Left lung (tissue), 10 donors: Measurements from ENCODE around the gene FJX1. TPM values are rescaled to one million over a fixed set of nuclear protein-coding genes. Genes with fewer than 3 reads are reported as not detected.
A peak's percentile ranks its signal among the peaks of the same experiment; 100 is the strongest.

Experiments
- ATAC-seq: fragments of 200-7000 bp; cut with Tn5 transposase; one replicate; pipeline ENCODE4 v1.9.1; 2020; ENCODE audit warnings: moderate library complexity
- DNase-seq, 4 donors: peaks; one replicate each; pipeline ENCODE4 v3.0.0-alpha.2; 2013 to 2020
- H3K27ac ChIP-seq, 2 donors: fragments of 200-600 bp; sonication (generic) in 1 of 2; one replicate each; pipeline versions ENCODE4 v1.5.0 to v1.8.0; 2020 to 2021
- H3K27me3 ChIP-seq, 2 donors: fragments of 200-600 bp; sonication (generic) in 1 of 2; one replicate each; pipeline versions ENCODE4 v1.5.0 to v1.8.0; 2020 to 2021
- H3K36me3 ChIP-seq, 2 donors: fragments of 200-600 bp; sonication (generic) in 1 of 2; one replicate each; pipeline versions ENCODE4 v1.5.0 to v1.8.0; 2020 to 2021
- H3K4me1 ChIP-seq, 2 donors: fragments of 200-600 bp; one replicate each; pipeline ENCODE4 v1.8.0; 2021
- H3K4me3 ChIP-seq, 2 donors: fragments of 200-600 bp; sonication (generic) in 1 of 2; one replicate each; pipeline versions ENCODE4 v1.5.0 to v1.8.0; 2020 to 2021; ENCODE audit warnings: mild to moderate bottlenecking in 1 of 2
- H3K9me3 ChIP-seq, 2 donors: fragments of 200-600 bp; sonication (generic) in 1 of 2; one replicate each; pipeline versions ENCODE4 v1.5.0 to v1.8.0; 2020 to 2021
- intact Hi-C, 2 donors: fragments of 100-400 bp; cut with DNase I; formaldehyde crosslinking; loops; one replicate each; pipeline versions ENCODE4 v1.11.2 to v1.14.2; 2022
- polyA plus RNA-seq, 6 donors: library from polyadenylated mRNA; unstranded; fragments of 120-200 nt; gene quantifications; one replicate each; pipeline ENCODE4 v1.2.1, GENCODE V29; 2013; ENCODE audit not compliant: insufficient read length in 6 of 6
- total RNA-seq, 2 donors: library from RNA; stranded (reverse); fragmentation: NEBNext Ultra II Directional; extraction: Animal tissue kit (Norgen Biotek cat#: 25700); gene quantifications; one replicate each; pipeline ENCODE4 v1.2.1, GENCODE V29; 2021
- TF ChIP-seq, protein P1 (sequence below), 2 donors: fragments of 200-600 bp; sonication (generic) in 1 of 2; IDR thresholded peaks; one replicate each; pipeline versions ENCODE4 v1.5.0 to v1.8.0; 2021; ENCODE audit warnings: antibody characterized with exemption in 2 of 2
- donor health status: DM: no; HTN: yes; CAD: no.
- donor health status: DM: no; HTN: no; CAD: no.

The FJX1 gene
- total and polyA plus RNA-seq, 8 donors = 3.9 to 6.6 (median 5.0) TPM

DNA sequence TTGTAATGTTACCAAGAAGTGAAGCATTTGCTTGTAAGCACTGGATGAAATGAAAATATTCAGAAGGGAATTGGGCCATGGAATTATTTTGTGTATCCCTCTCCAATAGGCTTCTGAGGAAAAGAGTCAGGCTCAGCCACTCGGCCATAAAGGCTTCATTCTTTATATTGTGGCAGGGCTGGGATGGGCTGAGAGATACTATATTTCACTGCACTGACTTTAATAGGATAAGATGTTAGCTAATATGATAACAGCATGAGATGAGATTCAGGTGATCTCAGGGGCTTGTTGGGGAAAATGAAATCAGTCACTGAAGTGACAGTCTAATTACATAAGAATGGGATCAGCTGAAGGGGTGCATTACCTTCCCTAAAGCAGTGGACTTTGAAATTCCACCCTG is 37.0 kb downstream of the FJX1 start:
- H3K4me1 ChIP-seq = no peaks in the 10 kb centered on the region
- DNase-seq (no peak), ATAC-seq (no peak)
- peaks cover 7 to 17% of the 10 kb centered on the region in 2 donors for H3K27me3 ChIP-seq
- intact Hi-C loops = no loop called here
- H3K9me3 ChIP-seq = no peaks in the 10 kb centered on the region
- H3K36me3 ChIP-seq = no peaks in the 10 kb centered on the region
- no peak overlapping the region for H3K4me3 ChIP-seq
- H3K27ac ChIP-seq = no peak overlapping the region
- TF ChIP-seq, protein P1, sequence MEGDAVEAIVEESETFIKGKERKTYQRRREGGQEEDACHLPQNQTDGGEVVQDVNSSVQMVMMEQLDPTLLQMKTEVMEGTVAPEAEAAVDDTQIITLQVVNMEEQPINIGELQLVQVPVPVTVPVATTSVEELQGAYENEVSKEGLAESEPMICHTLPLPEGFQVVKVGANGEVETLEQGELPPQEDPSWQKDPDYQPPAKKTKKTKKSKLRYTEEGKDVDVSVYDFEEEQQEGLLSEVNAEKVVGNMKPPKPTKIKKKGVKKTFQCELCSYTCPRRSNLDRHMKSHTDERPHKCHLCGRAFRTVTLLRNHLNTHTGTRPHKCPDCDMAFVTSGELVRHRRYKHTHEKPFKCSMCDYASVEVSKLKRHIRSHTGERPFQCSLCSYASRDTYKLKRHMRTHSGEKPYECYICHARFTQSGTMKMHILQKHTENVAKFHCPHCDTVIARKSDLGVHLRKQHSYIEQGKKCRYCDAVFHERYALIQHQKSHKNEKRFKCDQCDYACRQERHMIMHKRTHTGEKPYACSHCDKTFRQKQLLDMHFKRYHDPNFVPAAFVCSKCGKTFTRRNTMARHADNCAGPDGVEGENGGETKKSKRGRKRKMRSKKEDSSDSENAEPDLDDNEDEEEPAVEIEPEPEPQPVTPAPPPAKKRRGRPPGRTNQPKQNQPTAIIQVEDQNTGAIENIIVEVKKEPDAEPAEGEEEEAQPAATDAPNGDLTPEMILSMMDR (IDR thresholded peaks at IDR 0.05) = no peak

DNA sequence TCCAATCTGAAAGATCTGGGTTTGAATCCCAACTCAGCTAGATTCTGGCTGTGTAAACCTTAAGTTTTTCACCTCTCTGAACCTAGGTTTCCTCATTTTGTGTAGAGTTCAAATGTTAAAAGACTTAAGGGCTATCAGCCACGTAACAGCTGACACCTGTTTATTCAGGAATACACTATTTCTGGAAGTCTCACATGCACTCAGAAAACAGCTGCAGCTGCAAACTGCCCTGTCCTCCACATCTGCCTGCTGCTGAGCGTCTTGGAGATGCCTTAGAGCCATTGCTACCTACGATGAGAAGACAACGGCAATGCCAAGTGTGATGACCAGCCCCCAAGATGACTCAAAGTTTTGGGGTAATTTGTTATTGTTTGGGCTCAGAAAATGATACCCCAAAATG is 37.6 kb downstream of the FJX1 start:
- TF ChIP-seq, protein P1 (IDR thresholded peaks at IDR 0.05) = no peak
- DNase-seq = no peak
- H3K27ac ChIP-seq = no peak overlapping the region
- intact Hi-C loops = no loop called here
- no peak overlapping the region for H3K4me3 ChIP-seq
- no peaks in the 10 kb centered on the region for H3K36me3 ChIP-seq
- H3K27me3 ChIP-seq = peaks cover 7 to 17% of the 10 kb centered on the region in 2 donors
- no peak for ATAC-seq
- no peaks in the 10 kb centered on the region for H3K9me3 ChIP-seq
- H3K4me1 ChIP-seq = no peaks in the 10 kb centered on the region

DNA sequence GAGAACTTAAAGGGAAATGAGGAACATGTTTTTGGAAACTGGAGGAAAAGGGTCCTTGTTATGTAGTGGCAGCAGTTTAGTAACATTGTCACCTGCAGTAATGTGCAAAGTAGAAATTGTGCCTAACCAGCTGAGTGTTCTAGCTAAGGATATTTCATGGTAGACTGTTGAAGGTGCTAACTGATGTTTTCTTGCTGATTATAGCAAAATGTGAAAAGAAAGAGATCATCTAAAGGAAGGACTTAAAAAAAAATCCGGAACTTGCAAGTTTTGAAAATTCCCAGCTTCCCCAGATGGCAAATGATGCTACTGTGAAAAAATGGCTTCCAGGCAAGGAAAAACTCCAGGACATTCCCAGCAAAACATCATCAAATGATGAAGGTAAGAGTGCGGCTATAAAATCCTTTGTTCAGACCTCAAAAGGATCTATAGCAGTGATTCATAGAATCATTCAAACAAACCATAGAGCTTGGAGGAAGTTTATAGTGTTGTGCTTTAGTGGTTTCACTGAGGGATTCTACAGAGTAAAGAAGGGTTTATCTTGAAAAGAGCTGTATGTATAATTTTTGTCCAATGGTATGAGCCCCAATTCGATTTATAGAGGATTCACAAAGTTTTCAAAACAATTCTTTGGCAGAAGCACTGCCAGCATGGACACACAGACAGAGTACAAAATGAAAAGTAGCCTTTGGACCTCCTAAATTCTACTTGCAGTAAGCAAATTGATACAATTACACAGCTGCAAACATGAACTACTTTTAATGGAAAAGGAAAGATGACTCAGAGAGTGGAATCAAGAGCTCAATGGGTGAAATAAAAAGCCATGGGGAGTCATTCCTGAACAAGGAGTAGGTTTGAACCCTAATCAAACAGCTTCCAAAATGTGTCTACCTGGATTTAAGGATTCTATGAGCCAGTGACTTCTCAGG is 40.0 kb downstream of the FJX1 start:
- no peak for DNase-seq
- no peak for ATAC-seq
- Histone ChIP-seq H3K4me1 (peaks cover 3 to 12% of the 10 kb centered on the region in 2 donors), H3K27me3 (peaks cover 7 to 17% of the 10 kb centered on the region in 2 donors), H3K9me3 (no peaks in the 10 kb centered on the region), H3K36me3 (no peaks in the 10 kb centered on the region), H3K4me3 (no peak overlapping the region), H3K27ac (no peak overlapping the region)
- intact Hi-C loops = no loop called here
- TF ChIP-seq, protein P1 (IDR thresholded peaks at IDR 0.05) = no peak

DNA sequence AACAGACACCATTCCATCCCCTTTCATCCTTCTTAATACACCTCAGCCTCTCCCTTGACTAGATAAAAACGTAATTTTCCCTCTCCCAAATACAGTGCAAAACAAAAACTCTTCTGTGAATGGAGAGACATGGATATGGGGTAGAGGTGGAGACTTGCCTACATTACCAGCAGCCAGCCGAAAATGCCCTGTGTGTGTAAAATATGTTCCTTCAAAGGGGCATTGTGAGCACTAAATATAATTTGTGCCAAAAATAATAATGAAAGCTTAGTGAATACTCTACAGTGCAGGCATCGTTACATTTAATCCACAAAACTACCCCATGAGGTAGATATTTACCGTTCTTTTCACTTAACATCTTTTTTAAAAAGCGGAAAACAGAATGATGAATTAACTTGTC is 43.3 kb downstream of the FJX1 start:
- Histone ChIP-seq H3K27ac (peak overlapping the region; percentile 94 to 98), H3K4me3 (peak overlapping the region; percentile 58 to 84), H3K9me3 (peaks cover 0 to 25% of the 10 kb centered on the region in 2 donors), H3K4me1 (peaks cover 8 to 27% of the 10 kb centered on the region in 2 donors), H3K36me3 (peaks cover 0 to 3% of the 10 kb centered on the region in 2 donors), H3K27me3 (peaks cover 6 to 7% of the 10 kb centered on the region in 2 donors)
- TF ChIP-seq, protein P1 (IDR thresholded peaks at IDR 0.05) = no peak
- intact Hi-C loops = no loop called here
- DNase-seq (no peak), ATAC-seq (no peak)

DNA sequence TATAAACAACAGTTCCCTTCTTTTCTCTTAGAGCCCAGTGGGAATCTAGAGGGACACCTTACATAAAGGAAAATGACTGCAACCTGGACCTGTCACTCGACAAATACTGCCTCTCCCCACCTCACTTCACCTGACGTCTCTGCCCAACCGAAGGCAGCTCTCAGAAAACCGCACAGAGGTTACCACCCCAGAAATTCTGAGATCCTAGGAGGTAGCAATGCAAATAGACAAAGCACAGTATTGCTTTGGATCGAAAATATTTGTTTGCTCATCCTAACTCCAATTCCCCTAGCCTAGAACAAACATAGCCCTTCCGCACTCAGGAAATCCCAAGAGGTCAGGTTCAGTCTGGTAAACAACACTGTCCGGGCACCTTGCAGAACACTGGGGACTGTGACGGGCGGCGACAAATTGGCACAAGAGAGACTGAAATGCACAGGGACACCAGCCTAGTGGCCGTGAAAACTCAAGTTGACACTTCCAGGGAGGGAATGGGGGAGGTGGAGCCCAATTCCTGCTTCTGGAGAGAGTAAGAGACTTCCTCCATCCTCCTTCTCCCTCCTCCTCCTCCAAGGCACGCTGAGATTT is 43.9 kb downstream of the FJX1 start:
- intact Hi-C loops = no loop called here
- Histone ChIP-seq H3K4me3 (peak overlapping the region; percentile 58 to 84), H3K36me3 (peaks cover 0 to 4% of the 10 kb centered on the region in 2 donors), H3K27me3 (peaks cover under 1 to 7% of the 10 kb centered on the region in 2 donors), H3K27ac (peak overlapping the region; percentile 94 to 98), H3K4me1 (peaks cover 8 to 27% of the 10 kb centered on the region in 2 donors), H3K9me3 (peaks cover 0 to 30% of the 10 kb centered on the region in 2 donors)
- peak in 1 of 4 donors; percentile 10 for DNase-seq
- TF ChIP-seq, protein P1 (IDR thresholded peaks at IDR 0.05) = no peak
- peak; percentile 67 for ATAC-seq
